ENCODE data around the gene LMCD1.

- TF ChIP-seq CTCF (IDR thresholded peaks at IDR 0.05; ENCODE audit: insufficient read depth, low read length) (no peak), POLR2AphosphoS5 (IDR thresholded peaks at IDR 0.05; ENCODE audit: low read depth) (no peak)
Observed at GRCh38 chr3:8565376-8565775, 63.8 kb downstream of the LMCD1 start.
